ENCODE results near the gene ZNF536. TPM values are rescaled to one million over a fixed set of nuclear protein-coding genes. Genes with fewer than 3 reads are reported as not detected.

Gene ZNF536
- total RNA-seq (2022; extraction: Qiagen RNA extraction): 0.04 TPM in 1 of 5 replicates, not detected in the others

DNA sequence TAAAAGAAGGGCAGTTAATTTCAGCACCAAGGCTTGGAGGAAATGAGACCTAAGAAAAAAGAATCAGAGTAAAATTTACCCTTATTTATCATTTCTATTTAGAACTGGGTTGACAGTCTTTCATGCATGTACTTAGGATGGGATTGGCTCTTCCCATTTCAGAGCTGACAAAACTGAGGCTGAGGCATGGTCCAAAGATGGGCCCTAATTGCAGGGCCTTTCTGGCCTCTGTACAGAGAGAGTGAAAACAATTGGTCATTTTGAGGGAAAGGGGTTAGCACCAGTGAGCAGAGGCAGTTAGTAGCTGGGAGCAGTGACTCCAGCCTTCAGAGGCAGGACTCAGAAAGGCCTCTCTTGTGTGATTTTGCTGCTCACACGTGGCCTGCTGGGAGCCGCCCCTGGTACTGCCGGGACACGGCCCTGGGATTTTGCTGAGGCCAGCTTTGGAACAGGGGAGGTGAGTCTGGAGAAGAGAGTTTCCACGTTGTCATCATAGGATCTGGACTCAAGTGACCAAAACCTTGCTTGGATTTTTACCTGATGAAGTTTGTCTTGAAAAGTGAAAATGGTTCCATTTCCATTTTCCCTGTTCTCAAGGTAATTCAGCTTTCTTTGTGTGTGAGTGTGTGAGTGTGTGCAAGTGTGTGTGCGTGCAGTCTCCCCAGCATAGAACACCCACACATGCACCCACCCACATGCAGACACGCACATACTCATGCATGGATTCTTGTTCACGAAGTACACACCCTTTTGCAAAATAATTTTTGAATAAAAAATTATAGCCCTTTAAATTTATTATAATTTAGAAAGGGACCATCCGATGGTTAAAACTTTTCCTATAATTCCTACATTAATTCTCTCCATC, at the start of gene ZNF536:
Gene ZNF536, plus strand, starts transcription at position 425 of the 865 bp plus-strand sequence. CDS start 71,179 bp downstream, outside the sequence.

